Stimulated activated CD4-positive, alpha-beta T cell treated with anti-CD3 and anti-CD28 coated beads, TNF-alpha, amount 100 ng/mL, for 1 hour (primary cell): Measurements from ENCODE around the gene ZNF22.

Source experiments
- DNase-seq, 3 donors: peaks; one replicate each; pipeline ENCODE4 v3.0.0-alpha.2; 2020; ENCODE audit warnings: low read depth in 3 of 3, low spot score in 1 of 3

The ZNF22 gene

DNA sequence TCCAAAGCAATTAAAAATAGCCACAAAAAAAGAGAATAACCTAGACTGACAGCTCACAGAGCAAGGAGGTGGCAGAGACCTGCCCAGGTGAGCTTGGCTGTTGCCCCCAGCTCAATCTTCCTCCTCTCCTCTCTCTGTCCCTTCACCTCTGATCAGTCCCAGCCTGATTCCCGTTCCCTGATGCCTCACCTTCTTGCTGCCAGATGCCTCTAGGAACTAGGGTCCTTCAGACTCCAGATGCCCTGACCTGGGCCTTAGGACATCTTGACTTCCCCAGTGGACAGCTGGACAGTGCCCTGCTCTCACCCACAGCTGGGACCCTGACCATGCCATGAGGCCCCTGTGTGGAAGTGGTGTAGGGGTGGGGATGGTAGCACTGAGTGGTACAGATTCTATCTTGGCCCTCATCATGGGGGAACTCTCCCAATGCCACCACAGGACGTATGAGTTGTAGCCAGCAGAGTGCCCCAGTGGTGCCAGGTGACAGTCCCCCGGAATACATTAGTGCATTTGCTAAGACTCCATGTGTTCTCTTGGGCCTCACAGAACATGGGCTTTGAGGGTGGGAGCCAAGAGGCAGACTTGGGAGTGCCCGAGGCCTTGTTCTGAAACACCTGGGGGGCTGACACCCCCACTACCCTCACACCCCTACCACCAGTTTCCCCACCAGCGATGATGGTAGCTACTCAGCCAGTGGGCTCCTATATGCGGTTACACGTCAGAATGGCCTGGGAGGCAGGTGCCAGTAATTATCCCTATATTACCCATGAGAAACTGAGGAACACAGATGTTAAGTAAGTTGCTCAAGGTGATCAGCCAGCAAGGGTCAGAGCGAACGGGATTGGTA lies 24.1 kb upstream of the ZNF22 start:
- DNase-seq: no peak

DNA sequence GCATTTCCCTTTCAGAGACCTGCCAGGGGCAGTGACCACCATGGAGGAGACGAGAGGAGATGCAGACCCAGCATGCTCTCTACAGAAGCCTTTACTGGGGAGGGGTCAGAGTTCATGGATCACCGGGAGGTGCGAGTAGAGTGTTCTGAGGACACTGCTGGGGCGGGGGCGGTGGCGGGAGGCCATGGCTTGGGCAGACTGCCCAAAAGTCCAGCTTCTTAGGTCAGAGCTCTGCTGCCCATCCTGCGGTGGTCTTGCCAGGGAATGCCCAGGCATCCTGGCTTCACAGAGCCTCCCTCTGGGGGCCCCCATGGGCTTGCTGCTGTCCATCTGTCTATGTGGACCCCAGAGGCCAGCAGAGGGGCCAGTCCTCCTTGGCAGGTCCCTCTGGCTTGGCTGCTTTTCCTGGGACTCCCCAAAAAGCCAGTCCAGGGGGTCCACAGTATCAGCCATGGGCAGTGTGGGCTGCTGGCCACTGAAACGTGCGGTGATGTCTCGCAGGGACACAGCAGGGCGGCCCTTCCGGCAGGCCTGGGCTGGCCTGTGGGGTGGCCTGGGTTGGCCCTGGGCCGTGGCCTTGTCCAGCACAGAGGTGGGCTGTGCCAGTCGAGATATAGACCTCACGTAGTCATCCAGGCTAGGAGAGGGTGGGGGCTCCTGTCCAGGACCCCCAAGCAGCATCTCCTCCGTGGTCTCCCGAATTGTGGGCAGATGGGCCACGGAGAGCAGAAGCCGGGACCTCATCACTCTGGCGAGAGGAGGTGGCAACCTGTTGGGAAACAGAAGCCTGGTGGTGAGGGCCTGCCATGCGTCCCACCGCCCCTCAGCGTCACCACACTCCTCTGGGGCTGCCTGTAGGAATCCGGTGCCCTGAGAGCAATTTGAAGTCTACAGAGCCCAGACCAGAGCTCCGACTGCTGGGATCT lies 23.2 kb upstream of the ZNF22 start:
- DNase-seq: no peak

- DNase-seq: no peak
Measured at GRCh38 chr10:44978213-44978569, 22.5 kb upstream of the ZNF22 start.

DNA sequence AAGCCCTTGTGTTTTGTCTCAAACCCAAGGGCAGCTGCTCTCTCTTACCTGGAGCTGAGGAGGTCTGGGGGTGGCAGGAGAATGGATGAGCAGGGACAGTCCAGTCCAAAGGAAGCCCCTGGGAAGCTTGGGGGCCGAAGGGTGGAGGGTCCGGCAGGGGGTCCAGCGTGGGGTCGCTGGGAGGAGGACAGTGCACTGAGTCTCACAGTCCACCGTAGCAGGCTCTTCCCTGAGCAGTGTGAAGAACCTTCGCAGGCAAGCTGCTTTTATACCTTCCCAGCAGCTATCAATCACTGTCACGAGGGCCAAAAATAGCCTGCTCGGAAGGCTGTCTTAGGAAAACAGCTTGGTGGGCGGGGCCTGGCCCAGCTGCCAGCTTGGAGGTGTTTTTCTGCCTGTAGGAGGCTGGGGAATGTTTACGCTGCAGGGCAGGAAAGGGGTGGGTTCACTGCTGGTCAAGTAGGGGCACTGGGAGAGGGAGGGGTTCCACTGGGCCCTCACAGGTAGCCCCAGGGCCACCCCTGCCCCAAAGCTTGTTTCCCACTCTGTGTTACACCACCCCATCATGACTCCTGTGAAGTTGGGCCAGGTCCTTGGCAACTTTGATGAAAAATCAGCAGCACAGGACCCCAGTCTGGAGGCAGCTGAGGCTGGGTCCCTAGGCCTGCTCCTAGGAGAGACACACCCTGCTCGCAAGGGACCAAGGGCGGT lies 22.0 kb upstream of the ZNF22 start, which contains the start of gene DEPP1:
Gene DEPP1, minus strand, starts transcription at position 240 of the 711 bp plus-strand sequence. CDS start 779 bp downstream, outside the sequence.
- no peak for DNase-seq

DNA sequence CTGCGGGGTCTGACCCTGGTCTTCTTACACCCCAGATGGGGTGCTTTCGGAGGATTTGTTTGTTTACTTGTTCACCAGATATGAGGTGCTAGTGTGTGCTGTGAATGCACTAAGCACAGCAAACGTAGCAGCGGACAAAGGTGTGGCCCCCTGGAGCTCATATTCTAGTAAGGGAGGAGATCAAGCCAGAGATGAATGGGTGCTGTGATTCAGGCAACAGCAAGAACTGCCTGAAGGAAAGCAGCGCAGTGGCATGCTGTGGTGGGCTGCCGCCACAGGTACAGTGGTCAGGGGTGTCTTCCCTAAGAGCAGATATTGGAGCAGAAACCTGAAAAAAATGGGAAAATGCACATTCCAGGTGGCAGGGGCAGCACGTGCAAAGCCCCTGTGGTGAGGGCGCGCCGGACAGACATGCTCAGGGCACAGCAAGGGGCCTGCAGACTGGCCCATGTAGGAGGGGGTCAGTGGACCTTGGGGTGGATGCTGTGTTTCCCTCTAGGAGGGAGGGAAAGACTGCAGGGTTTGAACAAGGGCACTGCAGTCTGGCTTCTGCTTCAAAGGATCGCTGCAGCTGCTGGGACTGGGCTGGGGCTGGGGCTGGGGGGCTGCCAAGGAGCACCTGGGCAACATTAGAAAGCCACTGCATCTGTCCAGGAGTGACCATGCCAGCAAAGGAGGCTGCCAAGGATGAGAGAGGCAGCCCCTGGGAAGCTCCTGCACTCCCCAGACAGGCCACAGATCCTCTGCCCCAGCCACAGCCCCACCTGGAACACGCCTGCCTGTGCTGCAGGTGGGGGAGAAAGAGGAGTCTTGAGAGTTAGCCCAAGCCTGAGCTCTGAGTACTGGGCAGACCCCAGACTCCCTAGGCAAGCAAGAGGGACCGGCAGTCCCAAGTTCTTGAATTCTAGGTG lies 21.2 kb upstream of the ZNF22 start:
- no peak for DNase-seq

DNA sequence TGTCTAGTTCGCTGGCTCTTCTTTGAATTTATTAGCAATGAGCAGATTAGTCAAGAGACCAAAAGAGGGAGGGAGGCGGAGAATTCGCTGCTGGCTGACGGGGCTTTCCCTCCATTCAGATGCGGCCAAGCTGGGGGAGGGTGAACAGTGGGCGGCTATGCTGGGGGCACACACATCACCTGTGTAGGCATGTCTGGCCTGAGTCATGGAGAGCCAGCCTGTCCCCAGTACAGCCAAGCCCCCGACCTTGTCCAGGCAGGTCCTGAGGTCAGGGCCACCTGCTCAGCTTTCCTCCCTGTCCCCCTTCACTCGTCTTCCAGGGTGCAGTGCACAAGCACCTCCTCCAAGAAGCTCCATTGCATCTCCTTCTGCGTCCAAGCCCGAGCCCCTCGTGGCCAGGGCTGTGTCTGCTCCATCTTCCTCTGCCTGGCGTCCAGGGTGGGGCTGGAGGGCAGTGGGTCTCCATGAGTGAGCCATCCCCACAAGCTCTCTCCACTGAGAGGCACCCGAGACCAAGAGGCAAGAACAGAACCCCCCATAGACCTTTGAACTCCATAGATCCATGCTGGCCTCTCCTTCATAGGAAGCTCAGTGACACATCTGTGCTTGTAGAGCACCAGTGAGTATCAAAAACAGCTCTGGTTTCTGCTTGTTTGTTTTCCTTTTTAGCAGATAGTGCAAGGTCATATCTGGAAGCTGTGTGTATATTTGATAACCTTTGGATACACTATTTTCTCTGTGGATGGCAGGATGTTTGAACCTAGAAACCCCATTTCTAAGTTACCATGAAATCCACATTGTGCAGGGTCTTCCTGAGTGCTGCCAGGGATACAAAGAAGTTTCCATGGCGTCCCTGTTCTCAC lies 20.2 kb upstream of the ZNF22 start:
- no peak for DNase-seq

GRCh38 chr10:44981172-44982113 lies 19.3 kb upstream of the ZNF22 start:
- no peak for DNase-seq

DNA sequence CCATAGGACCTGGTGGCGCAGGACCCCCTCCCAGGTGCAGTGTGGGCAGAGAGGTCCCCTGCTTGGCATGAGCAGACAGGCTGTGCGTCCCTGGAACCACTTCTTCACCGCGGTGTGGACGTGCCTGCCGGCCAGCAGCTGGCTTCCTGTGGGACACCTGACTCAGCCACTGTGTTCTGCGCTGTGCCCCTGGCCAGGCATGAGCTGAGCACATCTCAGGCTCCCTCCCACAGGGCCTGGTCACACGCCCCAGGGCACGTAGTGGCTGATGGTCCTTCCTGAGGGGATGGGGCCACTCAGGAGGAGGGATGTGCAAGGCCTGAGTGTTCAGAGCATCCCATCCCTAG lies 18.6 kb upstream of the ZNF22 start:
- DNase-seq: no peak

DNA sequence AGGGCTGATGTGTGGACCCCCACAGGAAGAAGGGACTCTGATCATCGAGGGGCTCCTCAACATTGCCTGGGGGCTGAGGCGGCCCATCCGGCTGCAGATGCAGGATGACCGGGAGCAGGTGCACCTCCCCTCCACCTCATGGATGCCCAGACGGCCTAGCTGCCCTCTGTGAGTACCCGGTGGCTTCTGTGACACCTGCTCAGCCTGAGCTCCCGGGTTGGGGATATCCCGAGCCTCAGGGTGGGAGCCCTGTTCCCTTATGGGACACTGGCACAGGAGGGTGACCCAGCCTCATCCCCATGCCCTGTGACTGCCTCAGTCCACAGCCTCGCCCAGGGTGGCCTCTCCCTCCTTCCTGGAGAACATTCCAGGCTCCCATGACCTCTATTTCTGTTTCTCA lies 18.2 kb upstream of the ZNF22 start:
- no peak for DNase-seq

GRCh38 chr10:44983066-44983894 lies 17.4 kb upstream of the ZNF22 start:
- no peak for DNase-seq

- no peak for DNase-seq
Measured at GRCh38 chr10:44983895-44984278, 16.8 kb upstream of the ZNF22 start.

DNA sequence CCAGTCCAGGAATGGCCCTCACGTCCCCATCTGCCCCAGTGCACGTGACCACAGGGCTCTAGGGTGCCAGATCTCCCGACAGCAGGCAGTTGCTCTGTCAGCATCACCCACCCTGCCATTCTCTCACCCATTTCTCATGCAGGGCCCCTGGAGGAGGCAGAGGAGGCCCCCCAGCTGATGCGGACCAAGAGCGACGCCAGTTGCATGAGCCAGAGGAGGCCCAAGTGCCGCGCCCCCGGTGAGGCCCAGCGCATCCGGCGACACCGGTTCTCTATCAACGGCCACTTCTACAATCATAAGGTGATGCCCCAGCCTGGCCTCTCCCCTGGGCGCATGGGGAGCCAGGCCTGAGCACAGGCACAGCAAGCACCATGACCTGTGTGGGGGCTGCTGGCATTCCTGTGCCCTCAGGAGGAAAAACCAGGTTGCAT lies 16.0 kb upstream of the ZNF22 start:
- no peak for DNase-seq

GRCh38 chr10:44985175-44985681 lies 15.5 kb upstream of the ZNF22 start:
- no peak for DNase-seq

GRCh38 chr10:44986179-44986578 lies 14.5 kb upstream of the ZNF22 start:
- no peak for DNase-seq

GRCh38 chr10:44986670-44987069 lies 14.1 kb upstream of the ZNF22 start:
- DNase-seq: no peak

- DNase-seq: no peak
Measured at GRCh38 chr10:44988957-44989585, 11.7 kb upstream of the ZNF22 start.
